CD4-positive, alpha-beta T cell treated with Interleukin-6 for 4 hours (primary cell): ENCODE data around the gene ANXA2R.
"Not testable (repeated sequence)": the region's sequence is repeated elsewhere in the genome, so short reads cannot be mapped to it uniquely, and the experiment has no call there.

ENCODE experiments used
- DNase-seq: peaks from one replicate; pipeline ENCODE4 v3.0.0-alpha.2; 2020; ENCODE audit warnings: mixed read lengths

ANXA2R gene

GRCh38 chr5:43033841-43034590, 6.1 kb downstream of the ANXA2R start:
- DNase-seq = no peak

DNA sequence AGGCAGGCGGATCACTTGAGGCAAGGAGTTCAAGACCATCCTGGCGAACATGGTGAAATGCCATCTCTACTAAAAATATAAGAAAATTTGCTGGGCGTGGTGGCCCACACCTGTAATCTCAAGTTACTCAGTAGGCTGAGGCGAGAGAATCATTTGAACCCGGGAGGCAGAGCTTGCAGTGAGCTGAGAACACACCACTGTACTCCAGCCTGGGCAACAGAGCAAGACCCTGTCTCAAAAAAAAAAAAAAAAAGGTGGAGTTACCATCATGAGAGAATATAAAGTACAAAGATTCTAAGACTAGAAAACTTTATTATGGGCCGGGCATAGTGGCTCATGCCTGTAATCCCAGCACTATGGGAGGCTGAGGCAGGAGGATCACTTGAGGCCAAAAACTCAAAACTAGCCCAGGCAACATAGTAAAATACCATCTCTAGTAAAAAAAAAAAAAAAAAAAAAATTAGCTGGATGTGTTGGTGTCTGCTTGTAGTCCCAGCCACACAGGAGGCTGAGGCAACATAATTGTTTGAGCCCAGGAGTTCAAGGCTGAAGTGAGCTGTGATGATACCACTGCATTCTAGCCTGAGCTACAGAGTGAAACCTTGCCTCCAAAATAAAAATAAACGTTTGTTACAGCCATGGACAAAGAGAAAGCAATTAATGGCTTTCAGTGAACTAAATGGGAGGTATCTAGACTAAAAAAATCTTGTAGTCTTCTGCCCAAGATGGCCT, 12.9 kb downstream of the ANXA2R start:
- no peak for DNase-seq

GRCh38 chr5:43025184-43025950, 14.8 kb downstream of the ANXA2R start:
- not testable (repeated sequence) for DNase-seq

DNA sequence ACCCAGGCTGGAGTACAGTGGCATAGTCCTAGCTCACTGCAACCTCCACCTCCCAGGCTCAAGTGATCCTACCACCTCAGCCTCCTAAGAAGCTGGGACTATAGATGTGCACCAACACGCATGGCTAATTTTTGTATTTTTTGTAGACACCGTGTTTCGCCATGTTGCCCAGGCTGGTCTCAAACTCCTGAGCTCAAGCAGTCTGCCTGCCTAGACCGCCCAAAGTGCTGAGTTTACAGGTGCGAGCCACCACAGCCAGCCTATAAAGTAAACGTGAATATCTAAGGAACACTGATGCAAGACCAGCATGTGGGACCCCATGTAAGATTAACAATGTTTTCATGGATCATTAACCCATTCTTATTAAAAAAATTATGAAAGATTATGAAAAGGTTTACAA, 15.9 kb downstream of the ANXA2R start:
- no peak for DNase-seq

DNA sequence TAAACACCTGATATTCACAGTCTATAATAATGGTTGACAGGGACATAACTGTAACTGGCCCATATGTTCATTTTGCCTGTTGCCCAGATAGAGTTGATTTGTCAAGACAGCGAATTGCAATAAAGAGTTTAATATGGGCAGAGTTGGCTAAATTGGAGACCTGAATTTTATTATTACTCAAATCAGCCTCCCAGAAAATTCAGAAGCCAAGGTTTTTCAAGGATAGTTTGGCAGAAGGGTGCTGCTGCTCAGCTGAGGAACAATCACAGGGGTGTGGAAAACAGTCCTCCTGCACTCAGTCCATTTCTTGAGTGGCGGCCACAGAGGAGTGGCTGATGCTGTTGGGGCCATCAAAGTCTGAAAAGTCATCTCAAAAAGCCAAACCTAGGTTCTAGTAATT, 19.0 kb downstream of the ANXA2R start:
- no peak for DNase-seq

- DNase-seq = peak; percentile 59
These were observed 19.7 kb downstream of the ANXA2R start for GRCh38 chr5:43020399-43020746.

DNA sequence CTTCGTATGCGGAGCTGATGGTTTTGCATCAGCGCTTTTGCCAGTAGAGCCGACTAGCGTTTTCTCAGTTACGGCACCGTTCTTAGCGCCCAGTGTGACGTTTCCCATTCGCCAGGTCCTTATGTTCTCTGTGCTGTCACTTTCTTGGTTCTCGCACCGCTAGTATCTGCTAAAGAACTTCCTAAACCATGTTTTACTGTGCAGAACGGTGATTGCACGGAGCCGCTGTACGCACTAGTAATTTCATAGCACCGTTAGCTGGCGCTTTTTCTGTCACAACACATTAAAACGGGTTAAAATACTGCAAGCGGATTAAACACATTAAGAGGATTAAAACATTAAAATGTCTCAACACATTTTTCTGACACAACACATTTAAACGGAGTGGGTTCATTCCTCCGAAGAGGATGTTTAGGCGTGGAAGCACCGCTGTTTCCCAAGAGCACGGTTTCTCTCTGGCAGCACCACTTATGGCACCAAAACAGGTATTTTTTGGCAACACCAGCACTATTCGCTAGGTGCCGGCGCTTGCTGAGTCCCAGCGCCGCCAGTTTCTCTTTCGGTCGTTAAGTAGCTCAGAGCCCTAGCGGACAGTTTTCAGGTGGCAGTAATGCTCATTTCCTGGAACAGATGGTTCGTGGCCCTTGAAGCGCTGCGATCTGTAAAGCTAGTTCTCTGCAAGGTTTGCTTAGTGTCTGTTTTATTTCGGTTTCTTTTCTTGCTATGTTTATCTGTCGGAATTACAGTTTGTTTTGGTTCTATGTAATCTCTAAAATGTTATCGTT, 20.3 kb downstream of the ANXA2R start:
- DNase-seq = peak; percentile 90

DNA sequence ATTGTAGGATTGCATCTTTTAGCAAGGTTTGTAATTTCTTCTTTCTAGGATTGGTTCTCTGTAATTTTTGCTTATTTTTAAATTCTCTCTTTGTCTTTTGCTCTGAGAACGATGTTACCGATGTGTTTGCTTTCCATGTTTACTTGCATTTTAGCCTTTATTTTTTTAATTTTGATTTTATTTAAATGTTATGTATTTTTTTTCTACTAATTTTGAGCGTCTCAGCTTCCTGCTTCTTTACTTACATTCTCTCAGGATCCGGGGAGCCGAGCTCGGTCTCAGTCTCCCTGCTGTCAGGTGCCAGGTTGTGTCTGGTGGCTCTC, 20.9 kb downstream of the ANXA2R start:
- no peak for DNase-seq

GRCh38 chr5:43017428-43017815, 22.7 kb downstream of the ANXA2R start:
- peak; percentile 65 for DNase-seq

DNA sequence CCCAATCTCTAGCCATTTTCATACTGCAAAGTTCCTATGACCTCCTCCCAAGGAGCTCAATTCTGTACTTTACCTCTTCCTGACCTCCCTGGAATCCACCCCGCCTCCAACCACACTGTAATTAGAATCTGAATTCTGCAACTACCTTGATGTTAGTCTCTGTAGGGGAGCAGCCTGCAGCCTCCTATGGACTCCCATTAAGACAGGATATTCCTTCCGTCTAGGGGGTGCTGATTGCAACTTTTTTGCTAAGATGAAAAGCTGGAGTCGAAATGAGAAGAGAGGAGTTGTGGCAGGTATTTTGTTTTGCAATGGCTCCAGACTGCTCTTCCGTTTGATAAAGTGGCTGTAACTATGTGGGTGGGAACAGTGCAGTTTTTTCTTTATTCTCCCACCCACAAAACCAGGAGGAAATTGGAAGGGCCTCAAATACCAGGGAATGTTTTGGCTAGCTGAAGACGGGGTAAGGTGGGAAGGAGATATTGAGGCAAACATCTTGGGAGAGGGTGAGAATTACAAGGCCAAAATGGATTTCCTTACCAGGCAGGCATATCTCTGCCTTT, 23.8 kb downstream of the ANXA2R start:
- DNase-seq = no peak

GRCh38 chr5:43014522-43014921, 25.6 kb downstream of the ANXA2R start:
- no peak for DNase-seq

DNA sequence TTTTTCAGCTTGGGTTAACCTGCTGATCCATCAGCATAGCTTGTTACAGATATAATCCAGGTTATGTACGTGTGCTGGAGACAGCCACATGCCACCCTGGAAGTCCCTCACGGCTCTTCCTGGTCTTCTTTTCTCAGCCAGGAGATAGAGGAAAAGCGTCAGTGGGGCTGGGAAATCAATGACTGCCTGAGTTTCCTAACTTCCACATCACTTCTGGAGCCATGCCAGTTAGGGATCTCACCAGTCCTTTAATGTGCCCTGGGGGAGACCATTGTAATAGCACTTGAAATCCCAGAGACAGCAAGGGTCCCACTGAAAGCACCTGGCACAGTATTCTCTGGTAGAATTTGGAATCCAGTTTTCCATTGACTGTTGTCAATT, 29.2 kb downstream of the ANXA2R start:
- DNase-seq = no peak

- DNase-seq = peak; percentile 93
These were observed 31.6 kb downstream of the ANXA2R start for GRCh38 chr5:43008363-43009153.

DNA sequence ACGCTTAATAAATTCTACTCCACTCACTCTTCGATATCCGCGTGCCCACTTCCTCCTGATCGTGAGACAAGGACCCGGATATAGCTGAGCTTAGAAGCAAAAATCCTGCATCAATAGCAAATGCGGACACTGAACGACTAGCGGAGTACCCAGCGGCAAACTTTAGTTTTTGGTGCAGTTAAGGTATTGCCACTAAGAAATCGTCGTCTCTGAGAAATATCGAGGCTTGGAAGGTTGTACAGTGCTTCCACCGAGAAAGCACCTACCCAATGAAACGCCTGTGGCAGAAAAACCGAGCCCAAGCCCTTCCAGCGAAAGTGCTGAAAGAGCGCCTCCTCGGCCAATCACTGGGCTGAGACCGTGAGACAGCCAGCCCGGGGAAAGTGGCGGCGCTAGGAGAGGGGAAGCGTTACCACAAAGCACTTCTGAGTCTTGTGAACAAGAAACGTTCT, 32.2 kb downstream of the ANXA2R start:
- DNase-seq = peak; percentile 87

GRCh38 chr5:43007246-43007910, 32.7 kb downstream of the ANXA2R start:
- DNase-seq = peak; percentile 84

- no peak for DNase-seq
These were observed 33.5 kb downstream of the ANXA2R start for GRCh38 chr5:43006424-43007202.

DNA sequence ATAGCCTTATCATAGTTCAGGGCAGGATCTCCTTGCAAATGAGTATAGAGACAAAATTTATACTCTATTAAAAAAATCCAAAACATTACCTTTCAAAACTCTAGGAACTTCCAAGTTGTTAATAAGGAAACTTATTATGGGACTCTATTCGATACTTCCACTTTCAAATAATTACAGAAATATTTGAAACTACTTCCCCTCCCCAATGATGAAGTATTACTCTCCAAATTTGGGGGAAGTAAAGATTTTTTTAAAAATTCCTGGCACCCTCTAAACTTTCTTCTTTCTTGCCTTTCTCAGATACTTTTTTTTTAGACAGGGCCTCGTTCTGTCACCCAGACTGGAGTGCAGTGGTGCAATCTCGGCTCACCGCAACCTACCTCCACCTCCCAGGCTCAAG, 35.1 kb downstream of the ANXA2R start:
- DNase-seq = no peak

DNA sequence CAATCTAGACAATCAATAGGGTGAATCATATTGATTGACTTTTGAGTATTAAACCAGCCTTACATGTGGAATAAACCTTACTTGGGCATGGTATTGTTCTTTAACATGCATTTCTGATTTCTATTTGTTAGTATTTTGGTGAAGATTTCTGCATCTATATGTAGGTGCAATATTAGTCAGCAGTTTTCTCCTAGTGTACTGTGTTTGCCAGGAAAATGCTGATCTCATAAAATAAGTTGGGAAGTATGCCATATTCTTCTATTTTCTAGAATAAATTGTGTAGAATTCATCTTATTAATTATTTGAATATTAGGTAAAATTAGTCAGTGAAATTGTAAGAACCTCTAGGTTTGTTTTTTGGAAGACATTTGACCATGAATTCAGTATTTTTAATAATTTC, 38.4 kb downstream of the ANXA2R start:
- DNase-seq = no peak

DNA sequence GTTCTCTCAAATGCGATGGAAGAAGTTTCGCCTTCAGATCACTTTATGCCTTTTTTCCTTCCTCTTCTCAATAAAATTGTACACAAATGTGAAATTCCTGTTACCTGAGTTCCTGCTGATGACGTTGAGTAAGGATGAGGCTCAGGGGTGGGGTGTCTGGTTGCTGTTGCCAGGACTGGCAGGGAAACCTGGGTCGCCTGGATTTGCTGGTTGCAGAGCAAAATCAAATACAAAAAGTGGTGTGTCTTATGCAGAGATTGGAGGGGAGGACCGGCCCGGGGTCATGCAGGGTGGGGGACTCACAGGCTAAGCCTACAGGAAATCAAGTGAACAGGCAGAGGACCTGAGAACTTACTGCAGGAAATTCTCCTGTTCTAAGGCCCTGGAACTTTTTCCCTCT, 39.2 kb downstream of the ANXA2R start:
- DNase-seq = no peak

GRCh38 chr5:43000111-43000840, 39.8 kb downstream of the ANXA2R start:
- no peak for DNase-seq
